GM21515 (cell line): ENCODE results near the gene C1QTNF7.

ENCODE experiments used
- ATAC-seq: cut with Tn5 transposase; IDR thresholded peaks from one replicate; pipeline ENCODE4 v1.9.1; 2021; ENCODE audit not compliant: unreplicated experiment

The C1QTNF7 gene, protein sequence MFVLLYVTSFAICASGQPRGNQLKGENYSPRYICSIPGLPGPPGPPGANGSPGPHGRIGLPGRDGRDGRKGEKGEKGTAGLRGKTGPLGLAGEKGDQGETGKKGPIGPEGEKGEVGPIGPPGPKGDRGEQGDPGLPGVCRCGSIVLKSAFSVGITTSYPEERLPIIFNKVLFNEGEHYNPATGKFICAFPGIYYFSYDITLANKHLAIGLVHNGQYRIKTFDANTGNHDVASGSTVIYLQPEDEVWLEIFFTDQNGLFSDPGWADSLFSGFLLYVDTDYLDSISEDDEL

DNA sequence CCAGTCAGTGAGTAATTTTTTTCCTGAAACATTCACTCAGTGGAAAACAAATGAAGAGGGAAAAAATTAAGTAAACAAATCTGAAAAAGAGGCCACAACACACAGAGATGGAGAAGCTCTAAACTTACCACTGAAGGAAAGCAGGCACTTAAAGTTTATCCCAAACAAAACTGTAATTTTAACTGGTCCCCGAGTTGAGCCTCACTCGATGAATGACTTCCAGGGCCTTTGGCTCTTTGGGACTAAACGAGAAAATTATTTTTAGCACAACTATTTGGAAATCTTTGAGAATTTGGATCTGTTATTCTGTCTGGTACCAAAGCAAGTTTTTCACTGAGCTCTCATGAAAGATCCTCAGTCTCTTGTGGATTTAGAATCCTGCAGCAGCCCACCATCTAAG is at the start of gene C1QTNF7:
C1QTNF7 (plus strand) TSS at position 333 of the 400 bp plus-strand sequence. CDS start 7,711 bp downstream, outside the sequence.
- no peak for ATAC-seq

DNA sequence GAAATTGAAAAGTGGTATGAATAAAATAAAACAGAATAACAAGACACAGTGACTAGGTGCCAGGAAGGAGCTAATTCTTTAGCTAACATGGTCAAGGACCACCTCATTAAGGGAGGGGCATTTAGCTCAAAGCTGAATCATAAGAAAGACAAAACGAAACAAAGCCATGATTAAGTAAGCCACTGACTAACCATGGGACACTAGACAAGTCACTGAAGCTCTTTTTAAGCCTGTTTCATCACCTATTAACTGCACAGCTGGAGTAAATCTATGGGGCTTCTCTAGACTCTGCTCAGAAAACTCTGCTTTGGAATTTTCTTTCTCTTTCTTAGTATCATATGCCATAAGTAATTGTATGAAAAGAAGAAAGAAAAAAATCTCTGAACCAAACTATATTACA is 49.8 kb upstream of the C1QTNF7 start:
- ATAC-seq = no peak

DNA sequence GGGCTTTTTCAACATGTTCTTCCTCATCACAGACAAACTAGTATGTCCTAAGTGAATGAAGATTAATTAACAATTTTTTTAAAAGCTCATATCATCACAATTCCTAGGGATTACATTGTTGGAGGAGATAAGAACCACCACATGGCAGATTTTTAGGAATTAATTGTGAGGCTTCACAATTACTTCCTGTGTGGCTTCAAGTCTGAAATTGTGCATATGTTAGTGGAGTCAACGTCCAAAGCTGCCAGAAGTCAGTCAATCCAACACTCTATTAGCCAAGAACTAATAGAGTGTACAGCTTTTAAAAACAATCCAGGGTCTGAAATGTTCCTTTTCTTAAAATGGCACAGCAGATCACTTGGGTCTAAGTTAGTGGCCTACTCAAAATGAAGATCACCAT is 49.3 kb upstream of the C1QTNF7 start:
- no peak for ATAC-seq

DNA sequence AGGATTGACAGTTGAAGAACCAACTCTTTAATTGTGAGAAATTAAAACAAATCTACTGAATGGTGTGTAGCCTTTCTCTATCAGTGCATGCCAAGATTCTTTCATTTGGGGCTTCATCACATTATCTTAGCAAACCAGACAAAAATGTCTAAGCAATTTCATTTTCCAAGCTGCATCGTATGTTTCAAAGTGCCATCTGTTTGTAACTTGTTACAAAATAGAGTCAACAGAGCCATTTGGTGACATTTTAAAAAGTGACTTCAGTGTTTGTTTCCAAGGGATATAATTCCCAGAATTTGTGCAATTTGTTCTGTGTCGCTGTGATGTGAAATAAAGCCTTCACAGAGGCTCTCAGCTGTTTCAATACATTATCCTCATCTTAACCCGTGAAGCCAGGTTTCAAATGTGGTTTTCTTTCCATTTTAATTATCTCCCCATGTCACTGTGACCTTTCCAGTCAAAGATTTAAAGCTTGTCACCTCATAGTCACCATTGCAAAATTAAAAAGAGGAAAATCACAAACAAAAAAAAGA is 46.0 kb upstream of the C1QTNF7 start:
- ATAC-seq = no peak

DNA sequence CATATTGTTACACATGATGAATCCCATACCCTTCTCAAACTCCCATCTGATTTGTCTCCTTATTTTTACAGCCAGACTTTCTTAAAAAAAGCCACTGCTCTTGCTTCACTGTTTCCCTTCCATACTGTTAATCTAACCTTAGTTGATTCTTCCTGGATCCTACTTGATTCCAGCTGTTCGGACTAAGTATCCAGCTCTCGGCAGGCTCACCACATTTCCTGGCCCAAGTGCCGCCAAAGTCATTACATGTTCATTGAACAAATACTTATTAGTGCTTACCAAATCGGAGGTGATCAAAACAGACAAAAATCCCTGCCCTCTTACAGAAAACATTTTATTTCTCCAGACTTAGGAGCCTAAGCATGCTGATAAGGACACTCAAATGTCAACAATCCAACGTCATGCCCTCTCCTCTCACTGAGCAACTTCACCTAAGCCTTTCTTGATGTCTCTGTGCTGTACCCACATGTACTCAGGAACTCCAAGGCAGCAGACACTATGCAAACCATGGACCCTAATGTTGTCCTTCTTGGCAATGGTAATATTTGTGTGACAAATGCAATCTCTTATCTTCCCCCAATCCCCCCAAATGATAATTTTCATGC is 45.1 kb upstream of the C1QTNF7 start:
- no peak for ATAC-seq

DNA sequence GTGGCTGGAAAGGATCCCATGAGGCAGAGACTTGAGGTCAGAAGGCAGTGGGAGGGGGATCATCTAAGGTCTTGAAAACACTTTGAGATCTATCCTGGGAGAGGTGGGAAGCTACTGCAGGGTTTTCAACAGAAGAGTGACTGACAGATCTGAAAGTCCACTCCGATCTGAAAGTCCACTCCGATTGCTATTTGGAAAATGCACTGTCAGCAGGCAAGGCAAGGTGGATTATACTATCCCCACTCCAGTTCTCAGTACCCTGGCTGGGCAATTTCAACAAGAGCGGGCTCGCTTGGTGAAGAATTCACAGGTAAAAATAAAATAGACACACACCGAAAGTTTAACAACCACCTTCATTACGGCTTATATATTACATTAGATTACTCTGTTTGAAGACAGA is 42.3 kb upstream of the C1QTNF7 start:
- no peak for ATAC-seq

DNA sequence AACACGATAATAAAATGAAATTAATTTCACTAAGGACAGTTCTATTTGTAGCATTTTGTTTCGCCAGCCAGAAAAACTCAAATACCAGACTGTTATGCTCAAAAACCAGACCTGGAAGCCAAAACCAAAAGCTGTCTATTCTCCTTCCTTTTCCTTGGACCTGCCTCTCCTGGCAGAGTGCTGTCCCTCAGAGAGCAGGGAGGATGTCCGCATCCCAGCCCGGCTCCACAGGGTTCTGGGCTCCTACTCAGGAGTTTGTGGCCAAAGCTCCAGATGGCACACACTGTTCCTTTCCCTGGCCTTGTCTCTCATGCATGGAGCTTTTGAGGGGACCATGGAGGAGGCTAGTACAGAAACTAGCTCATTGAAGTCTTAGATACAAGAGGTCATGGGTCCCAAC is 41.9 kb upstream of the C1QTNF7 start:
- no peak for ATAC-seq

DNA sequence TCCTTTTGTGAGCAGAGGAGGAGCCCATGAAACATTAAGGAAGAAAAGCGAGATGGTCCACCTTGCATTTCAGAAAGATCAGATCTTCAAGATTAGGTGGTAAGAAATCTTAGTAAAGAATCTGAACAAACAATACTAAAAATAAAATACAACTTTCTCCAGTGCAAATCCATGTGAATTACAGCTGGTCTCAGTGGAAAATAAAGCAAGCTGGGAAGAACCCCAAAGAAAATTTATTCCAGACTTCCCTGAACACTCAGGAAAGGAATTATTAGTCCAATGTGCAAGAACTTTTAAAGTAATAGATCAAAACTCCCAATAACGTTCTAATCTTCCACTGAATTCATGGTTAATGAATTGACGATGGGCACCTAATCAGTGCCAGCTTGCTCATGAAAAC is 37.3 kb upstream of the C1QTNF7 start:
- no peak for ATAC-seq

DNA sequence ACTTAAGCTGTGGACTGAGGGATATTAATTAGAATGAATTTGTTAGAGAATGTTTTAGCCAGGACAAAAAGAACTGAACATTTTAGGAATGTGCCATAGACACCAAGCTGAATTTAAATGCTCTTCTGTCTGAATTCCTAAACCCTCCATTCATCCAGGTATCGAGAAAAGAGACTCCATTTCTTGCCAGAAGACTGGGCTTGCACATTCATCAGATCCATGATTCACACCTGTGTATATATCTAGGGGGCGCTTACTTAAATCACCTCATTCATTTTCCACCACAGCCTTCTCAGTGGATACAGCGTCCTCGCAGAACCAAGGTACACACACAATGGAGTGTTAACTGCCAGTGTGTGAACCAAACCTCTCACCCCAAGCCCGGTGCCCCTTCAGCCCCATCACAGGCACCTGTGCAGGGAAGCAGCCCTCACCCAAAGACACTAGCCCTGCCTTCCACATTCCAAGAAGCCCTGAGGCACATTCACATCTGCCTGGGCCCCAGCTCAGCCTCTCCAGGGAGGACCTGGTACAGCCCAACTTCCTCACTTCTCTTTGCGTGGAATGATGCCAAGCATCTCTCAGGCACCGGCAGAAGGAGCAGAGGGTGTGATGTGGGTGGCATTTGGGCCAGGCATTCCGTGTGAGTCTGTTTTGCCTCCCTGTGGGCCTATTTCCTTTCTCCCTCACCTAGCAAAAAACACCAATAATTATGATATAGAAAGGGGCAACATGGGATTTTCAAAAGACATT is 35.6 kb upstream of the C1QTNF7 start:
- no peak for ATAC-seq

DNA sequence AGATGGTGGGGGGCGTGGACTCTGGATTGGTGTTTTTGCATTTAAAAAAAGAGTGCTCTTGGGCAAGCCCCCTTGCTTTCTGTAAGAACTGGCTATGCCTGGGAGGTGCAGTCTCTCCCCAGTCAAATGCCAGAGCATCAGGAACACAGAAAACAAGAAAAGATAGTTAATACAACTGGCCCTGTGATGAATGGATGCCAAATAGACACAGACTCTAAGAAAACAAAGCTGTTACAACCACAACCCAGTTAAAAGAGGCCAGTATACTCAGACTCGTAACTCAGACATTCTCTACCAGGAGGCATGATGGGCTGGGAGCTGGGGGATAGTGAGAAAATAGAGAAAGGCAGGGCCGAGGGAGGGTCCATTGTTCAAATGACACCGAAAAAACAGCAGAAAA is 32.5 kb upstream of the C1QTNF7 start:
- no peak for ATAC-seq

DNA sequence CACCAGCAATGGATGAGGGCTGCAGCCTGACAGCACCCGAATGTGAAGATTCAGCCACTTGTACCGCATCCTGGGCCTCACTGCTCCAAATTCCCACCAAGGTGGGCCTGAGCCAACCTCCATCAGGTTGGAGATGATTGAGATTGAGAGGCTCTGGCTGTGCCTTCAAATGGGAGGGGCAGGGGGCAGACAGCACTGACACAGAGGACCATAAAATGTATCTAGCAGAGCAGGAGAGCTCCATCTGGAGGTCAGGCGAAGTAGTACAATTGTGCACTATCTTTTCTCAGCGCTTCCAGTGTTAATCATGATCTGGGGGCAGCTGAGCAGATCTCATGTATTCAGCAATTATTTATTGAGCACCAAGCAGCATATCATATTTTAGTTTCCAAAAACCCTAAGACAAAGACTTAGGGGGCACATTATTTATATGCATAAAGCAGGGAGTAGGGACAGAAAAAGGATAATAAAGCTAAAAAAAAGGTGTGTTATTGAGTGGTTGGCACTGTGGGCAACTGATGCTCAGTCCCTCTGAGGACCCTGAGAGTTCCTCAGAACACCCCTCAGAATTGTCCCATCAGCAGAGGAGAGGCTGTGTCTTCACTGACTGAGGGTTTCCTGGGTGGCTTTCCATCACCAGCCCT is 31.6 kb upstream of the C1QTNF7 start:
- ATAC-seq = peak; percentile 87

DNA sequence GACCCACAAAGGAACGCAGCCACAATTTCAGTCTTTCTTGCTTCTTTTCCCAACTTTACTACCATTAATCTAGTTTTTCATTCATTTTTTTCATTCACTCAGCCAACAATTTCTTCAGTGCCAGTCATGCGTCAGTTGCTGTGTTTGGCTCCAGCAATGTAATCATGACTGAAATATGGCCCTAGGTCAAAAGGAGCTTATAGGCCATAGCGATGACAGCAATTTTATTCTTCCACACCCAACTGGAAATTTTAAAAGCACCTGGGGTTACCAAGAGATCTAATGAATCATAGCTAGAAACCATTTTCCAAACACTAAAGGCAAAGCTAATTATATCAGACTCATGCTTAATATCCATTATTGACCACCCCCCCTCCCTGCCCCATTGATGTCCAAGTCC is 29.8 kb upstream of the C1QTNF7 start:
- no peak for ATAC-seq

DNA sequence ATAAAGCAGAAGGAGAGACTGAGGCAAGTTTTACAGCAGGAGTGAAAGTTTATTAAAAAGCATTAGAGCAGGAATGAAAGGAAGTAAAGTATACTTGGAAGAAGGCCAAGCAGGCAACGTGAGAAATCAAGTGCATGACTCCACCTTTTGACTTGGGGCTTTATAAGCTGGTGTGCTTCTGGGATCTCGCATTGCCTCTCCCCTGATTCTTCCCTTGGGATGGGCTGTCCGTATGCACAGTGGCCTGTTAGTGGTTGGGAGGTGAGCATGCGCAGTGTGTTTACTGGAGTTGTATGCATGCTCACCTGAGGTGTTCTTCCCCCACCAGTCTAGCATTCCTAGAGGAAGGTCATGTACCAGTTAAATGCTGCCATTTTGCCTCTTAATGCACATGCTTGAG is 29.1 kb upstream of the C1QTNF7 start:
- no peak for ATAC-seq

DNA sequence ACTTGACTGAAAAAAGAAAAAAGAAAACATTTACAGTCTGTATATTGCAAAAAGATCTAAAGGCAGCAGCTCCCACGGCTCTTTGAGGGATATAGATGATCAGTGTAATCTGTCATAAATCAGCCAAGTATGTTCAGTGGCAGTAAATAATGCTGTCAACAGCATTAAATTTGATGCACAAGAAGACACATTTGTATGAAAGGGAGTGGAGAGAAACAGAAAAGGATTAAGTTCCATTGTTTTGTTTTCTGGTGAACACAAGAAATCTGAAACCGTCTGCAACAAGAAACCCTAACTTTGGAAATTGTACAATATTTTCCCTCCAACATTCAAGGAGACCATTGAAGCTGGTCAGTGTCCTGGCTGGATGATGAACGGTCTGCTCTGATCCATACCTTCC is 27.6 kb upstream of the C1QTNF7 start:
- no peak for ATAC-seq

DNA sequence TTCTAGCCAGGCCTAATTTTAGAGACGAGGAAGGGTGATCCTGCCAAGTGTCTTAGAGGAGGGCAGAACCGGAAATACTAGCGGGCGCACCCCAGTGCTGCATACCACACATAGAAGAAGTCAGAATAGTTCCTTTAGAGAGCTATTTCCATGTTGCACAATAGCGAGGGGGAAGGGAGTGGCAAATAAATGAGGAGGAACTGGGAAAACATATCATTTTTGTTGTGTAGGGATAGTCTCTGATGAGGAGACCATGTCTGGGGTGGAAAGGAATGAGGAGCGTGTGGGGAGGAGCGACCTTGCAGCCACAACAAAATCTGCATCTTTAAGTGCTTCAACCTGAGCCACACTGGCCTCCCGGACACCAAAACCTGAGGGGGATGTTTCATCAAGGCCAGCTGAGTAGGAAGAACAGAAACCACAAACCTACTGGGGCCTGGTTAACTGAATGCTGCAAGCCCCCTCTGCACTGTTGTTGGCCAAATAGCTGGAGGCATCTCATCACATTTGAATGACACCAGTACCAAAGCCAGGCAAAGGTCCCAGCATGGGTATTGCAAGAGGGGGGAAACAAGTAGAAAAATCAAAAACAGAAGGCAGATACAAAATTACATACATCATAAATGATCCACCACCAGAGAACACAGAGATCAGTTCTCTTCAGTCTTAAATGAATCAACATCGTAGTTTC is 26.7 kb upstream of the C1QTNF7 start:
- ATAC-seq = no peak

DNA sequence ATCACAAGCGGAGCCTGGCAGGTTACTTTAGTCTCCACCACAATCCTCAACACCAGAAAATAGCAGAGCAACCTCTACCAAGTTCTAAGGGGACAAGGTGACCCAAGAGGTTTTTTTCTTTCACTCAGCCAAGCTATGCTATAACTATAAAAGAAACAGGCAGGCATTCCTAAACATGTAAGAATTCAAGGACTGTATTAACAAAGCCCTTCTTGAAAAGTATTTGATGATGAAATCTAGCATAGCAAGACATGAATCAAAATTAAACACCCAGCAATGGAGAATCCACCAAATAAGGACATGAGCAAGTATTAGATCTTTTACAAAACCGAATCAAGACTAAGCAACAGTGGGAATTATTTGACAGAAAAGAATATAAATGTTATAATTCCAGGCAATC is 25.7 kb upstream of the C1QTNF7 start:
- no peak for ATAC-seq

DNA sequence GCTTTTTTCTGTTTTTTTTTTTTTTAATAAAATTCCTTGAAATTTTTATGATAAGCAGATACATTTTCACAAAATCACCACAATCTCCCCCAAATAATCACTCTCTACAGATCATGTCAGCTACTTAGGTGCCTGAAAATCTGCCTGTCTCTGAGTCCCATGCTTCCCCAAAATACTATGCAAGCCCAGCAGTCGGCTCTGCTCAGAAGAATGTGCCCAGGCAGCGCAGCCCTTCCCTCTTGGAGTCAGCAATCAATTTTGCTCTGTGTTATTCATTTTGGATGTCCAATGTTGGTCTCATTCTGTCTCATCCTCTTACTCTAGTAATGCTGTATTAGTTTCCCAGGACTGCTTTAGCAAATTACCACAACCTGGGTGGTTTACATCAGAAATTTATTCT is 24.9 kb upstream of the C1QTNF7 start:
- ATAC-seq = no peak

DNA sequence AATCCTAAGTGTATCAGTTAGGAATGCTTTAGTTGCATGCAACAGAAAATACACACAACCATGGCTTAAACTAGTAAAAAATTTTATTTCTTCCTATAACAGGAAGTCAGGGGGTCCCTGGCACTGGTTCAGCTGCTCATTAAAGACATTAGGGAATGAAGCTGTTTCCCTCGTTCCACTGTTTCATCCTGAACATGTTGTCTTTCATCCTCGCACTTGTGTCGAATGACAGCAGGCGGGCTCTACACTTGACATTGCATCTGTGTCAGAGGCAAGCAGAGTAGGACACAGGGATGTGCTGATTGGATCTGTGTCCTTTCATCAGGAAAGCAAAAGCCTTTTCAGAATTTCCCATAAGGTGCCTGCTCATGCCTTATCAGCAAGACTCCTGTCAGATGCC is 22.8 kb upstream of the C1QTNF7 start:
- ATAC-seq = no peak

DNA sequence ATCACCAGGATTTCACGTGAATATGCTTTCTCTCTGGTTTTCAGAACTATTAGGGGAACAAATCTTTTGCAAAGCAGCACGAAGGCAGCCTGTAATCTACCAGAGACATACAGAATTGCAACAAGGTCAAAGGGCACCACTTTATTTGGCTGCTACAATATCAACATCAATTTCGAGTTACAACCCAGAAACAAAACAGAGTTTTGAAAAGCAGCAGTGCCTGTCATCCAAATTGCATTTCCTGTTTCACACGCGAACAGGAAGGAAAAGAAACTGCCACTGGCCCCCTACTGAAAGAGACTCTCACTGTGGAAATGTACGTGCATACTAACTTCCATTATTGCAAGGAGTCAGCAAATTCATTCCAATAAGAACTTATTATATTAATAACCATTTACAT is 17.1 kb upstream of the C1QTNF7 start:
- no peak for ATAC-seq

DNA sequence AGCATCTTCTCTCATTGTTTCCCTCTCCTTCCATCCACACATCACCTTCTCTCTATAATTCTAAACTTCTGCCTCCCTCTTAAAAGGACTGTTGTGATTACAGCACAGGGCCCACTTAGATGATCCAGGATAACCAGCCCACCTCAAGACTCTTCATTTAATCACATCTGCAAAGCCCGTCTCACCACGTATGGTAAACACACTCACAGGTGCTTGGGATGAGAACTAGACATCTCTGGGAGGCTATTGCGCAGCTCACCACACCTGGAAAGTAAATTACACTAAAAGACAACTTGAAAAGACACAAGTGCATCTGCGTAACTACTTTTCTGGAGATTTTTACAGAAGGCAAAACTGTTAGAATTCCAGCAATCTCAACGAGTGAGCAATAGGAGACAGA is 15.4 kb upstream of the C1QTNF7 start:
- no peak for ATAC-seq

DNA sequence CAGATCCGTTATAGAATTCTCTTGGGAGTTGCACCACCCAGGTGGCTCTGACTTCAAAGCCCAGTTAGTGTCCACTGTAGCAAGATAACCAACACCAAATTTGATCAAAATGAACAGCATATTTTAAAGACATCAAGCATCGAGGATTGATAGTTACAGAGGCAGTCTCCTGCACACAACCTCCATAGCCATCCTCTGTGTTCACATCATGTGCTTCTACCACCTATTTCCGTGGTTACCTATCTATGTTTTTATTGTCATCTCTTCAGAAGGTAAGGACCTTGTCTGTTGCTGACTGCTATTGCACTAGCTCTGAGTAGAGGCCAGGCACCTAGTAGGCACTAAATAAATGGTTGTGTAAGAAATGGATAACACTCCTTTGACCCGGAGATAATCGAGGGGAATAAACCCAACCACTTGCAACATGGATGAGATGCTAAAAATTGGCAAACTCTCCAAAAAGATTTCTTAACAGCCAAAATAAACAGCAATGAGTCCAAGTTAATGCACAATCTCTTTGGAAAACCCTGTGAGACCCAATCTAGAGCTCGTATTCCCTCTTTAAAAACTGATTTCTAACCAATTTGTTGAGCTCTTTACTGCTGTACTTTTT is 14.7 kb upstream of the C1QTNF7 start:
- ATAC-seq = no peak
